ENCODE data around the gene CHMP5. TPM values are rescaled to one million over a fixed set of nuclear protein-coding genes. Genes with fewer than 3 reads are reported as not detected.

CHMP5 gene
- total RNA-seq, 1 donor from 2014 or later: 88.7 TPM

- TF ChIP-seq CTCF (IDR thresholded peaks at IDR 0.05; ENCODE audit: unreplicated experiment): no peak
- H3K27me3 Mint-ChIP-seq (ENCODE audit: unreplicated experiment): peaks cover 10% of the 10 kb centered on the region
- peak overlapping the region; percentile 60 for H3K4me3 Mint-ChIP-seq (ENCODE audit: unreplicated experiment)
- H3K36me3 Mint-ChIP-seq (ENCODE audit: low read depth, unreplicated experiment): peaks cover 54% of the 10 kb centered on the region
- H3K9me3 Mint-ChIP-seq (ENCODE audit: unreplicated experiment): no peaks in the 10 kb centered on the region
- H3K27ac Mint-ChIP-seq (ENCODE audit: unreplicated experiment): peak overlapping the region; percentile 5
- peaks cover 48% of the 10 kb centered on the region for H3K4me1 Mint-ChIP-seq (ENCODE audit: unreplicated experiment)
- no peak for DNase-seq (ENCODE audit: low spot score)
These were observed 30.0 kb downstream of the CHMP5 start for GRCh38 chr9:33294670-33295432.

GRCh38 chr9:33295571-33295970, 30.7 kb downstream of the CHMP5 start:
- H3K4me3 Mint-ChIP-seq (ENCODE audit: unreplicated experiment): peak overlapping the region; percentile 49
- peaks cover 56% of the 10 kb centered on the region for H3K36me3 Mint-ChIP-seq (ENCODE audit: low read depth, unreplicated experiment)
- H3K27me3 Mint-ChIP-seq (ENCODE audit: unreplicated experiment): peaks cover 6% of the 10 kb centered on the region
- no peak overlapping the region for H3K27ac Mint-ChIP-seq (ENCODE audit: unreplicated experiment)
- TF ChIP-seq CTCF (IDR thresholded peaks at IDR 0.05; ENCODE audit: unreplicated experiment): no peak
- H3K4me1 Mint-ChIP-seq (ENCODE audit: unreplicated experiment): peaks cover 48% of the 10 kb centered on the region
- no peak for DNase-seq (ENCODE audit: low spot score)
- no peaks in the 10 kb centered on the region for H3K9me3 Mint-ChIP-seq (ENCODE audit: unreplicated experiment)

- Mint-ChIP-seq H3K27ac (ENCODE audit: unreplicated experiment) (no peak overlapping the region), H3K9me3 (ENCODE audit: unreplicated experiment) (no peaks in the 10 kb centered on the region), H3K4me3 (ENCODE audit: unreplicated experiment) (no peak overlapping the region), H3K27me3 (ENCODE audit: unreplicated experiment) (no peaks in the 10 kb centered on the region), H3K36me3 (ENCODE audit: low read depth, unreplicated experiment) (peaks cover 53% of the 10 kb centered on the region), H3K4me1 (ENCODE audit: unreplicated experiment) (peaks cover 41% of the 10 kb centered on the region)
- no peak for DNase-seq (ENCODE audit: low spot score)
- TF ChIP-seq CTCF (IDR thresholded peaks at IDR 0.05; ENCODE audit: unreplicated experiment): no peak
These were observed 32.6 kb downstream of the CHMP5 start for GRCh38 chr9:33297432-33297831.

- DNase-seq (ENCODE audit: low spot score): no peak
- Mint-ChIP-seq H3K27ac (ENCODE audit: unreplicated experiment) (peak overlapping the region; percentile 81), H3K4me3 (ENCODE audit: unreplicated experiment) (no peak overlapping the region), H3K9me3 (ENCODE audit: unreplicated experiment) (no peaks in the 10 kb centered on the region), H3K27me3 (ENCODE audit: unreplicated experiment) (no peaks in the 10 kb centered on the region), H3K36me3 (ENCODE audit: low read depth, unreplicated experiment) (peaks cover 50% of the 10 kb centered on the region), H3K4me1 (ENCODE audit: unreplicated experiment) (peaks cover 36% of the 10 kb centered on the region)
- no peak for TF ChIP-seq CTCF (IDR thresholded peaks at IDR 0.05; ENCODE audit: unreplicated experiment)
These were observed 35.7 kb downstream of the CHMP5 start for GRCh38 chr9:33300546-33300945.

GRCh38 chr9:33304362-33304761, 39.5 kb downstream of the CHMP5 start:
- Mint-ChIP-seq H3K4me1 (ENCODE audit: unreplicated experiment) (peaks cover 14% of the 10 kb centered on the region), H3K27me3 (ENCODE audit: unreplicated experiment) (no peaks in the 10 kb centered on the region), H3K9me3 (ENCODE audit: unreplicated experiment) (no peaks in the 10 kb centered on the region), H3K4me3 (ENCODE audit: unreplicated experiment) (no peak overlapping the region), H3K27ac (ENCODE audit: unreplicated experiment) (no peak overlapping the region), H3K36me3 (ENCODE audit: low read depth, unreplicated experiment) (peaks cover 37% of the 10 kb centered on the region)
- no peak for DNase-seq (ENCODE audit: low spot score)
- TF ChIP-seq CTCF (IDR thresholded peaks at IDR 0.05; ENCODE audit: unreplicated experiment): no peak

Data from endothelial cell (in vitro differentiated cells).